Measurements from ENCODE around the gene MANBA.
"Not testable (repeated sequence)": the region's sequence is repeated elsewhere in the genome, so short reads cannot be mapped to it uniquely, and the experiment has no call there.

Gene MANBA

GRCh38 chr4:102735582-102735981 is 25.2 kb downstream of the MANBA start:
- H3K4me3 ChIP-seq (ENCODE audit: control insufficient read depth, low read depth, low read length) = no peak overlapping the region
- no peak for DNase-seq (ENCODE audit: low read depth)
- TF ChIP-seq CTCF (conservative IDR thresholded peaks at IDR 0.05; ENCODE audit: control insufficient read depth, insufficient read depth, low read depth, low read length) = no peak

GRCh38 chr4:102734591-102735385 is 26.0 kb downstream of the MANBA start:
- DNase-seq (ENCODE audit: low read depth) = peak; percentile 53
- no peak overlapping the region for H3K4me3 ChIP-seq (ENCODE audit: control insufficient read depth, low read depth, low read length)
- no peak for TF ChIP-seq CTCF (conservative IDR thresholded peaks at IDR 0.05; ENCODE audit: control insufficient read depth, insufficient read depth, low read depth, low read length)

GRCh38 chr4:102734116-102734515 is 26.7 kb downstream of the MANBA start:
- TF ChIP-seq CTCF (conservative IDR thresholded peaks at IDR 0.05; ENCODE audit: control insufficient read depth, insufficient read depth, low read depth, low read length) = no peak
- DNase-seq (ENCODE audit: low read depth) = no peak
- H3K4me3 ChIP-seq (ENCODE audit: control insufficient read depth, low read depth, low read length) = no peak overlapping the region

- TF ChIP-seq CTCF (conservative IDR thresholded peaks at IDR 0.05; ENCODE audit: control insufficient read depth, insufficient read depth, low read depth, low read length) = no peak
- no peak overlapping the region for H3K4me3 ChIP-seq (ENCODE audit: control insufficient read depth, low read depth, low read length)
- DNase-seq (ENCODE audit: low read depth) = no peak
These were observed 27.7 kb downstream of the MANBA start for GRCh38 chr4:102733084-102733483.

- TF ChIP-seq CTCF (conservative IDR thresholded peaks at IDR 0.05; ENCODE audit: control insufficient read depth, insufficient read depth, low read depth, low read length) = no peak
- DNase-seq (ENCODE audit: low read depth) = no peak
- no peak overlapping the region for H3K4me3 ChIP-seq (ENCODE audit: control insufficient read depth, low read depth, low read length)
These were observed 28.1 kb downstream of the MANBA start for GRCh38 chr4:102732678-102733077.

GRCh38 chr4:102730968-102731533 is 29.7 kb downstream of the MANBA start:
- TF ChIP-seq CTCF (conservative IDR thresholded peaks at IDR 0.05; ENCODE audit: control insufficient read depth, insufficient read depth, low read depth, low read length) = peak; percentile 30
- no peak overlapping the region for H3K4me3 ChIP-seq (ENCODE audit: control insufficient read depth, low read depth, low read length)
- DNase-seq (ENCODE audit: low read depth) = no peak

- H3K4me3 ChIP-seq (ENCODE audit: control insufficient read depth, low read depth, low read length); DNase-seq (ENCODE audit: low read depth): not testable (repeated sequence)
These were observed 31.3 kb downstream of the MANBA start for GRCh38 chr4:102729486-102729885.

GRCh38 chr4:102726919-102727318 is 33.8 kb downstream of the MANBA start:
- DNase-seq (ENCODE audit: low read depth); H3K4me3 ChIP-seq (ENCODE audit: control insufficient read depth, low read depth, low read length): not testable (repeated sequence)

Measured in fibroblast of mammary gland (primary cell).